SK-N-SH (cell line): Measurements from ENCODE around the gene FFAR4. TPM values are rescaled to one million over a fixed set of nuclear protein-coding genes. Genes with fewer than 3 reads are reported as not detected.

Source experiments
- CTCF ChIA-PET: fragments of 300-600, 350-600 bp; formaldehyde crosslinking; extraction: SDS; loops from one replicate; lab custom pipeline; 2021; lab: Yijun Ruan, JAX
- POLR2A ChIA-PET: fragments of 350-600 bp; sonication (Branson Sonifier 250); formaldehyde crosslinking; extraction: SDS; loops from one replicate; lab custom pipeline; 2020; ENCODE audit warnings: antibody characterized with exemption, inconsistent platforms; lab: Yijun Ruan, JAX
- DNase-seq: peaks from one replicate; pipeline ENCODE4 v3.0.0; 2012
- H2AFZ ChIP-seq: fragments of 200-600 bp; sonication (generic); 2 replicates; pipeline ENCODE4 v1.8.1; 2016; ENCODE audit warnings: antibody characterized with exemption, mild to moderate bottlenecking, low read depth
- H3F3A ChIP-seq: fragments of 200-600 bp; sonication (generic); replicated peaks from 2 replicates; pipeline ENCODE3; 2016; ENCODE audit warnings: antibody characterized with exemption, mild to moderate bottlenecking; ENCODE audit not compliant: insufficient read depth
- H3K27ac ChIP-seq, 2 experiments: fragments of 200-500 bp in 1 of 2; fragments of 200-600 bp in 1 of 2; sonication (Bioruptor generic) in 1 of 2; sonication (generic), shearing (Covaris generic) in 1 of 2; 2 replicates each; pipeline versions ENCODE4 v1.5.1 to v1.6.1; 2014 to 2016; ENCODE audit warnings: low read depth in 2 of 2, inconsistent platforms in 1 of 2, low read length in 1 of 2, mild to moderate bottlenecking in 1 of 2, mixed read lengths in 1 of 2
- H3K27me3 ChIP-seq: fragments of 200-600 bp; sonication (generic), shearing (Covaris generic); 2 replicates; pipeline ENCODE4 v1.6.1; 2016; ENCODE audit warnings: mixed run types; ENCODE audit not compliant: insufficient read depth
- H3K36me3 ChIP-seq, 2 experiments: fragments of 200-500 bp in 1 of 2; fragments of 200-600 bp in 1 of 2; sonication (Bioruptor generic) in 1 of 2; sonication (generic) in 1 of 2; replicated peaks in 1 of 2; 2 replicates each; pipeline versions ENCODE3 to v1.5.1; 2014 to 2016; ENCODE audit warnings: low read length in 1 of 2, mild to moderate bottlenecking in 1 of 2; ENCODE audit not compliant: insufficient read depth in 2 of 2, control insufficient read depth in 1 of 2
- H3K4me1 ChIP-seq, 2 experiments: fragments of 200-500 bp in 1 of 2; fragments of 200-600 bp in 1 of 2; sonication (Bioruptor generic) in 1 of 2; sonication (generic), shearing (Covaris generic) in 1 of 2; 2 replicates each; pipeline versions ENCODE4 v1.5.1 to v1.6.1; 2014 to 2016; ENCODE audit warnings: low read depth in 1 of 2, low read length in 1 of 2, mixed run types in 1 of 2; ENCODE audit not compliant: insufficient read depth in 2 of 2, control insufficient read depth in 1 of 2
- H3K4me2 ChIP-seq: fragments of 200-600 bp; sonication (generic), shearing (Covaris generic); 2 replicates; pipeline ENCODE4 v1.6.1; 2017; ENCODE audit warnings: mixed run types
- H3K4me3 ChIP-seq, 2 experiments: fragments of 200-500 bp in 1 of 2; fragments of 200-600 bp in 1 of 2; sonication (Bioruptor generic) in 1 of 2; sonication (generic), shearing (Covaris generic) in 1 of 2; 2 replicates each; pipeline versions ENCODE4 v1.5.1 to v1.8.1; 2014 to 2016; ENCODE audit warnings: low read depth in 2 of 2, inconsistent platforms in 1 of 2, low read length in 1 of 2, mild to moderate bottlenecking in 1 of 2, mixed read lengths in 1 of 2, moderate library complexity in 1 of 2
- H3K79me2 ChIP-seq: fragments of 200-600 bp; sonication (generic); 2 replicates; pipeline ENCODE4 v1.8.1; 2017; ENCODE audit warnings: mild to moderate bottlenecking; ENCODE audit not compliant: insufficient read depth
- H3K9ac ChIP-seq: fragments of 200-600 bp; sonication (generic); 2 replicates; pipeline ENCODE4 v1.6.1; 2017; ENCODE audit warnings: mixed run types
- H3K9me2 ChIP-seq: fragments of 200-600 bp; sonication (generic); 2 replicates; pipeline ENCODE4 v1.6.1; 2017; ENCODE audit warnings: mixed run types
- H3K9me3 ChIP-seq: fragments of 200-600 bp; sonication (generic); 2 replicates; pipeline ENCODE4 v1.6.1; 2017; ENCODE audit warnings: mixed run types, mild to moderate bottlenecking, moderate library complexity
- H4K20me1 ChIP-seq: fragments of 200-600 bp; sonication (generic); 2 replicates; pipeline ENCODE4 v1.6.1; 2017; ENCODE audit warnings: mild to moderate bottlenecking, mixed run types; ENCODE audit not compliant: insufficient read depth
- FOSL2 ChIP-seq: IDR thresholded peaks from 2 replicates; pipeline ENCODE4 v1.4.0; 2012; ENCODE audit warnings: low read depth, mild to moderate bottlenecking, moderate library complexity, borderline replicate concordance
- FOXM1 ChIP-seq: IDR thresholded peaks from 2 replicates; pipeline ENCODE4 v1.4.0; 2012; ENCODE audit warnings: low read depth, mild to moderate bottlenecking
- REST ChIP-seq: IDR thresholded peaks from 2 replicates; pipeline ENCODE4 v1.6.1; 2012; ENCODE audit warnings: mild to moderate bottlenecking, low read depth, low read length, moderate library complexity
- TAF1 ChIP-seq: IDR thresholded peaks from 2 replicates; pipeline ENCODE4 v1.6.1; 2012; ENCODE audit warnings: low read depth, mild to moderate bottlenecking, low read length, moderate library complexity, borderline replicate concordance
- USF1 ChIP-seq: IDR thresholded peaks from 2 replicates; pipeline ENCODE4 v1.4.0; 2012; ENCODE audit warnings: low read depth, borderline replicate concordance
- USF2 ChIP-seq: fragments of 150-350 bp; IDR thresholded peaks from 2 replicates; pipeline ENCODE4 v1.6.1; 2017; ENCODE audit warnings: antibody characterized with exemption, low read length, low read depth, borderline replicate concordance
- YY1 ChIP-seq: IDR thresholded peaks from 2 replicates; pipeline ENCODE4 v1.4.0; 2012; ENCODE audit warnings: low read depth, mild to moderate bottlenecking
- WGBS: methylation state at CpG from one replicate; pipeline ENCODE4 v1.1.6; 2017; ENCODE audit warnings: low lambda C conversion rate; 5-methylcytosine and 5-hydroxymethylcytosine counted together
- polyA plus RNA-seq, 3 experiments: library from polyadenylated mRNA; depleted of rRNA; stranded (reverse); fragments of >200 nt; gene quantifications; 2 replicates each; pipeline ENCODE4 v1.2.3, GENCODE V29; 2012

Gene FFAR4
- polyA plus RNA-seq, 1 of the 3 experiments (the other 2 are of a cell fraction): not detected

- TF ChIP-seq USF1 (no peak), TAF1 (no peak), FOXM1 (no peak), FOSL2 (no peak), YY1 (no peak), USF2 (no peak)
Observed at GRCh38 chr10:93629647-93630305, 63.3 kb downstream of the FFAR4 start (continued).

- Histone ChIP-seq H3K9ac (no peak overlapping the region), H3K27me3 (no peaks in the 10 kb centered on the region), H3K27ac (no peak overlapping the region), H3K4me1 (peaks cover 0 to 5% of the 10 kb centered on the region in 2 experiments; a peak in 1 of 4 replicates), H3K79me2 (no peaks in the 10 kb centered on the region), H3K9me2 (no peaks in the 10 kb centered on the region), H3K4me2 (no peak overlapping the region), H3F3A (no peaks in the 10 kb centered on the region)
- POLR2A ChIA-PET: no interaction called here
- 67% methylated on average over 13 of the region's 15 CpGs for WGBS
- TF ChIP-seq REST (no peak), TAF1 (no peak)
- TF ChIP-seq, all 33 proteins: peak for 0
- peak; percentile 29 for DNase-seq
- Histone ChIP-seq H3K4me3 (no peak overlapping the region), H2AFZ (no peak overlapping the region), H4K20me1 (no peaks in the 10 kb centered on the region), H3K9me3 (no peaks in the 10 kb centered on the region), H3K36me3 (no peaks in the 10 kb centered on the region)
- CTCF ChIA-PET: no interaction called here
Observed at GRCh38 chr10:93630625-93631557, 64.4 kb downstream of the FFAR4 start.

Other genes starting within 250 kb of the FFAR4 start
- gene MYOF, start 84.3 kb upstream of the FFAR4 start, polyA plus RNA-seq (2012; rRNA removed): 103 and 134 TPM in 2 replicates
- gene CEP55, start 70.1 kb upstream of the FFAR4 start, polyA plus RNA-seq (2012; rRNA removed): 9.8 and 11.3 TPM in 2 replicates
- not detected in 2 replicates for gene RBP4, start 34.6 kb downstream of the FFAR4 start, polyA plus RNA-seq (2012; rRNA removed)
- gene PDE6C, start 45.9 kb downstream of the FFAR4 start, polyA plus RNA-seq (2012; rRNA removed): not detected in 2 replicates
- 3.9 and 4.1 TPM in 2 replicates for gene FRA10AC1, start 135.9 kb downstream of the FFAR4 start, polyA plus RNA-seq (2012; rRNA removed)
- gene LGI1, start 191.3 kb downstream of the FFAR4 start, polyA plus RNA-seq (2012; rRNA removed): 0.03 TPM in 1 of 2 replicates, not detected in the other